ENCODE results near the gene SWI5.

Gene SWI5

GRCh38 chr9:128259156-128259555 is 16.9 kb upstream of the SWI5 start:
- Histone ChIP-seq H3K4me2 (no peak overlapping the region), H3K27me3 (no peaks in the 10 kb centered on the region), H3K4me3 (no peak overlapping the region), H3K9me3 (no peaks in the 10 kb centered on the region), H4K20me1 (peaks cover 23% of the 10 kb centered on the region; the same call in 1 of the 2 replicates), H3K36me3 (peaks cover 88% of the 10 kb centered on the region), H3K9ac (no peak overlapping the region), H3K4me1 (no peaks in the 10 kb centered on the region), H3K27ac (no peak overlapping the region)
- no peak for TF ChIP-seq Cebpa-rat (IDR thresholded peaks at IDR 0.05)

DNA sequence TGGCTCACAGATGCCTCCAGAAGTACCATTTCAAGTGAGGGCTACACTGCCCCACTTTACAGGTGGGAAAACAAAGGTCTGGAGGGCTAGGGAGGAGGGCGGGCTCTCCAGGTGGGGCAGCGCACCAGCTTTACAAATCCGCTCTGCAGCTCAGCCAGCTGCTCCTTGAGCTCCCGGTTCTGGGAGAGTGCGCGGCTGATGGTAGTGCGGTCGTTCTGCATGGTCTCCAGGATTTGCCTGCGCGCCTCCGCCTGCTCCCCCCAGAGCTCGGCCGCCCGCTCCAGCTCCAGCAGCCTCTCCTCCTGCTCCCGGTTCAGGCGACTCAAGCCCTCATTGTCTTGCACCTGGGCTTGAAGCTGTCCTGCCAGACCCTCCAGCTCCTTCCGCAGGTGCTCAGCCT is 15.7 kb upstream of the SWI5 start:
- Histone ChIP-seq H3K4me3 (no peak overlapping the region), H3K4me2 (no peak overlapping the region), H4K20me1 (peaks cover 22% of the 10 kb centered on the region; the same call in 1 of the 2 replicates), H3K27me3 (no peaks in the 10 kb centered on the region), H3K27ac (no peak overlapping the region), H3K9ac (no peak overlapping the region), H3K9me3 (no peaks in the 10 kb centered on the region), H3K4me1 (no peaks in the 10 kb centered on the region), H3K36me3 (peaks cover 94% of the 10 kb centered on the region)
- TF ChIP-seq Cebpa-rat (IDR thresholded peaks at IDR 0.05): no peak

DNA sequence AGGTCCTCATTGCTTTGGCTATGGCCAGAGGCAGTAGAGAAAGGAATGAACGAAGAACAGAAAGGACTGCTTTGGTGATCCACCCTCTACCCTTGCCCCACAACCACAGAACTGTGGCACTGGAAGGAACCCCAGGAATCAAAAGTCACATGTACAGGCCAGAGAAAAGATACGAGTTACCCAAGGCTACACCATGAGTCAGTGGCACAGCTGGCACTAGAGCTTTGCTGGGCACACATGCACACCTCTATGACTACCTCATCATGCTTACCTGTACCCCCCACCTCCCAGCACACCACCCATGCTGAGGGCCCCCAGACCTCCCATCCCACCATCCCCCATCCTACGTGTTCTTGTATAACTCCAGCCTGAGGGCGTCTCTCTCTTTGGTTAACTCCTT is 13.4 kb upstream of the SWI5 start:
- H3K4me2 ChIP-seq: no peak overlapping the region
- H3K4me1 ChIP-seq: no peaks in the 10 kb centered on the region
- H3K36me3 ChIP-seq: peaks cover 95% of the 10 kb centered on the region
- no peak overlapping the region for H3K27ac ChIP-seq
- no peaks in the 10 kb centered on the region for H3K27me3 ChIP-seq
- no peak overlapping the region for H3K4me3 ChIP-seq
- no peak overlapping the region for H3K9ac ChIP-seq
- peaks cover 3% of the 10 kb centered on the region; the same call in 1 of the 2 replicates for H4K20me1 ChIP-seq
- no peak for TF ChIP-seq Cebpa-rat (IDR thresholded peaks at IDR 0.05)
- H3K9me3 ChIP-seq: no peaks in the 10 kb centered on the region

- no peaks in the 10 kb centered on the region for H4K20me1 ChIP-seq
- H3K27me3 ChIP-seq: no peaks in the 10 kb centered on the region
- H3K4me2 ChIP-seq: no peak overlapping the region
- no peak overlapping the region for H3K9ac ChIP-seq
- peaks cover 85% of the 10 kb centered on the region for H3K36me3 ChIP-seq
- no peaks in the 10 kb centered on the region for H3K4me1 ChIP-seq
- no peak overlapping the region for H3K4me3 ChIP-seq
- no peak overlapping the region for H3K27ac ChIP-seq
- TF ChIP-seq Cebpa-rat (IDR thresholded peaks at IDR 0.05): no peak
- H3K9me3 ChIP-seq: no peaks in the 10 kb centered on the region
These were observed 10.7 kb upstream of the SWI5 start for GRCh38 chr9:128265348-128265847.

- H4K20me1 ChIP-seq: no peaks in the 10 kb centered on the region
- H3K9me3 ChIP-seq: no peaks in the 10 kb centered on the region
- H3K27me3 ChIP-seq: no peaks in the 10 kb centered on the region
- no peak overlapping the region for H3K27ac ChIP-seq
- H3K4me3 ChIP-seq: no peak overlapping the region
- TF ChIP-seq Cebpa-rat (IDR thresholded peaks at IDR 0.05): no peak
- H3K4me2 ChIP-seq: no peak overlapping the region
- H3K36me3 ChIP-seq: peaks cover 85% of the 10 kb centered on the region
- no peak overlapping the region for H3K9ac ChIP-seq
- no peaks in the 10 kb centered on the region for H3K4me1 ChIP-seq
These were observed 9.0 kb upstream of the SWI5 start for GRCh38 chr9:128266868-128267590.

- H3K4me1 ChIP-seq: peaks cover 10% of the 10 kb centered on the region
- TF ChIP-seq Cebpa-rat (IDR thresholded peaks at IDR 0.05): no peak
- no peak overlapping the region for H3K4me2 ChIP-seq
- no peaks in the 10 kb centered on the region for H3K27me3 ChIP-seq
- H3K9me3 ChIP-seq: no peaks in the 10 kb centered on the region
- H3K4me3 ChIP-seq: no peak overlapping the region
- H4K20me1 ChIP-seq: peaks cover 14% of the 10 kb centered on the region; the same call in 1 of the 2 replicates
- no peak overlapping the region for H3K27ac ChIP-seq
- H3K36me3 ChIP-seq: peaks cover 66% of the 10 kb centered on the region
- H3K9ac ChIP-seq: no peak overlapping the region
These were observed 5.0 kb upstream of the SWI5 start for GRCh38 chr9:128271112-128271511.

DNA sequence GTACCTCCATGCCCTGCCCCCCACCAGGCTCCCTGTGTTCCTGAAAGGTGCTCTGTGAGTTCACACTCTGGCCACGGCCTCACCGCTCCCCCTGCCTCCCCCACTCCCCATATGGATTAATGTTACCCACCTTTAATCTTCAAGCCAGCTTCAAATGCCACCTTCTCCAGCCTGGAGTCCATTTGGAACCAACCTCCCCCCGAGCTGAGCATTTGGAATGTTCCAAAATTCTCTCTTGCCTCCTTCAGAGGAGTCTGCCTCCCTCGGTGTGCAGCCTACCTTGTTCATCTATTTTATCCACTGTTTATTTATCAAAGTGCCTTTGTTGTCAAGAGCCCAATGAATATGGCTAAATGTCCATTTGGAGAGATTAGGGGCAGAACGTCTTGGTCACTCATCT is 4.6 kb upstream of the SWI5 start:
- Histone ChIP-seq H3K36me3 (peaks cover 62% of the 10 kb centered on the region), H3K27ac (no peak overlapping the region), H4K20me1 (peaks cover 14% of the 10 kb centered on the region; the same call in 1 of the 2 replicates), H3K4me2 (no peak overlapping the region), H3K27me3 (no peaks in the 10 kb centered on the region), H3K9me3 (no peaks in the 10 kb centered on the region), H3K4me3 (no peak overlapping the region), H3K9ac (no peak overlapping the region), H3K4me1 (peaks cover 13% of the 10 kb centered on the region)
- TF ChIP-seq Cebpa-rat (IDR thresholded peaks at IDR 0.05): no peak

DNA sequence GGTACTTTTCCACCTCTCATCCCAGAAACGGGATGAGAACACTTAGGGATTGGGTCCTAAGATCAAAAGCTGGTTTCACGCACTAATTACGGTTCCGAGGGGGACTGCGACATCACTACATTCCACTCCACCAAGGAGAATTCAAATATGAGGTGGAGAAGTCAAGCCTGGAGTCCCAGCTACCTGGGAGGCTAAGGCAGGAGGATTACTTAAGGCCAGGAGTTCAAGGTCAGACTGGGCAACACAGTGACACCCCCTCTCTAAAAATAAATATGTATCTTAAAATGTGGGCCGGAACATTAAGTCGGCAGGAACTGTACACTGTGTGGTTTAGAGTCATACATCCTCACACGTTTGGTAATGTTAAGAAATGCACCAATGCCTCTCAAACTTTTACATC is 1.8 kb upstream of the SWI5 start:
- H3K4me1 ChIP-seq: peaks cover 40% of the 10 kb centered on the region
- peaks cover 35% of the 10 kb centered on the region for H3K36me3 ChIP-seq
- no peak for TF ChIP-seq Cebpa-rat (IDR thresholded peaks at IDR 0.05)
- no peaks in the 10 kb centered on the region for H3K9me3 ChIP-seq
- H3K9ac ChIP-seq: no peak overlapping the region
- H3K4me3 ChIP-seq: no peak overlapping the region
- H3K4me2 ChIP-seq: peak overlapping the region; percentile 96
- no peaks in the 10 kb centered on the region for H3K27me3 ChIP-seq
- H4K20me1 ChIP-seq: peaks cover 14% of the 10 kb centered on the region; the same call in 1 of the 2 replicates
- no peak overlapping the region for H3K27ac ChIP-seq

DNA sequence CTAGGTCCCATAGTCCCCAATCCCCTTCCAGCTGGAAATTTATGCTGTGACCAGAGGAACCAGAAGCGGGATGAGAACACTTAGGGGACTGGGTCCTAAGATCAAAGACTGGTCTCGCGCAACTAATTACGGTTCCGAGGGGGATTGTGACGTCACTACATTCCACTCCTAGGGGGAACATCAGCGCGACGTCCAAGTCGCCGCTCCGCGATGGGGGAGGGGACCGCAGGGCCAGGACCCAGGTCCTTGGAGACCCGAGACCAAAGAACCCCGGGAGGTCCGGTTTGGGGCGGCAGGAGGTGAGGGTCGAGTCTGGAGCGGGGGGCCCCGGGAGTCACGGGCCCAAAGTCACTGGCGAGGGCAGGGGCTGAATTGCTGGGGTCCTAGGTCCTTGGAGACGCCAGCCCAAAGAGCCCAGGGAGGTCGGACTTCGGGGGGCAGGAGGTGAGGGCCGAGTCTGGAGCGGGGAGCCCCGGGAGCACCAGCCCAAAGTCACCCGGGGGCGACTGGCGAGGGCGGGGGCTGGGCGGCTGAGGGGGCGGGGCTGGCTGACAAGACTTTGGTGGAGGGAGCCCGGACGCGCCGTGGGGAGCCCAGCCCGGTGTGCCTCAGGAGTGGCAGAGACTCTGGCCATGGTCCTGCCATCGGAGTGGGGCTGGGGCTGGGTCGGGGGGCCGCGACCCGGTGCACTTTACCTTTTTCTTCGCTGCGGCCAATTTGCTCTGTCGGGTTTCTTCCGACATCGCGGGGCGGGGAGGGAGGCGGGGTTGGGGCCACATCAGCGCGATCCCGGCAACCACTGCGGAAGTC is 673 bp upstream of the SWI5 start, which contains the start of gene GOLGA2:
Gene GOLGA2 (minus strand): TSS at position 810 of the 810 bp plus-strand sequence. CDS start 31 bp downstream, at position 779.
- Histone ChIP-seq H4K20me1 (peaks cover 14% of the 10 kb centered on the region; the same call in 1 of the 2 replicates), H3K27ac (peak within 1 kb of the TSS; percentile 83), H3K36me3 (peaks cover 33% of the 10 kb centered on the region), H3K4me2 (peak within 1 kb of the TSS; percentile 100), H3K9ac (peak within 1 kb of the TSS; percentile 86), H3K9me3 (no peaks in the 10 kb centered on the region), H3K27me3 (no peaks in the 10 kb centered on the region), H3K4me3 (peak within 1 kb of the TSS; percentile 87), H3K4me1 (peaks cover 52% of the 10 kb centered on the region)
- no peak for TF ChIP-seq Cebpa-rat (IDR thresholded peaks at IDR 0.05)

Measured in BLaER1 (cell line).